IMR-90 (cell line): Measurements from ENCODE around the gene FXYD5. TPM values are rescaled to one million over a fixed set of nuclear protein-coding genes. Genes with fewer than 3 reads are reported as not detected.

Experiments
- ATAC-seq: fragments of 200-7000 bp; cut with Tn5 transposase; 2 replicates; pipeline ENCODE4 v1.9.1; 2020; ENCODE audit warnings: low read depth, mild to moderate bottlenecking, moderate library complexity
- BruUV-seq: library from RNA; stranded (reverse); fragments of 400-500 nt; replicated peaks from 2 replicates; lab custom pipeline; 2021; lab: Mats Ljungman, UMichigan
- CTCF ChIA-PET: fragments of 300-600 bp; formaldehyde crosslinking; extraction: SDS; loops from one replicate; lab custom pipeline; 2021; ENCODE audit warnings: antibody characterized with exemption; lab: Yijun Ruan, JAX
- POLR2A ChIA-PET: fragments of 300-600 bp; sonication (Branson Sonifier 250); formaldehyde crosslinking; loops from one replicate; lab custom pipeline; 2022; ENCODE audit warnings: antibody characterized with exemption; ENCODE audit not compliant: unreplicated experiment; lab: Charles Lee
- DNase-seq: peaks from one replicate; pipeline ENCODE4 v3.0.0; 2013
- H2AFZ ChIP-seq: replicated peaks from 2 replicates; pipeline ENCODE3; 2013; ENCODE audit warnings: low read length, mild to moderate bottlenecking; ENCODE audit not compliant: poor library complexity
- H2AK5ac ChIP-seq: 2 replicates; pipeline ENCODE4 v1.6.1; 2013; ENCODE audit warnings: low read depth, low read length, inconsistent platforms
- H2AK9ac ChIP-seq: replicated peaks from 2 replicates; pipeline ENCODE3; 2013; ENCODE audit warnings: mild to moderate bottlenecking, low read depth, low read length, moderate library complexity; ENCODE audit not compliant: poor library complexity
- H2BK120ac ChIP-seq: 2 replicates; pipeline ENCODE4 v1.6.1; 2013; ENCODE audit warnings: low read depth, low read length, inconsistent platforms
- H2BK15ac ChIP-seq: 3 replicates; pipeline ENCODE4 v1.6.1; 2013; ENCODE audit warnings: low read depth, low read length, inconsistent platforms
- H2BK20ac ChIP-seq: 2 replicates; pipeline ENCODE4 v1.6.1; 2013; ENCODE audit warnings: low read depth, mild to moderate bottlenecking, inconsistent platforms, low read length, moderate library complexity
- H2BK5ac ChIP-seq: 2 replicates; pipeline ENCODE4 v1.6.1; 2013; ENCODE audit warnings: mild to moderate bottlenecking, low read depth, low read length, inconsistent platforms; ENCODE audit not compliant: poor library complexity, severe bottlenecking
- H3K14ac ChIP-seq: replicated peaks from 2 replicates; pipeline ENCODE4 v1.6.1; 2013; ENCODE audit warnings: low read depth, low read length, inconsistent platforms
- H3K18ac ChIP-seq: 2 replicates; pipeline ENCODE4 v1.6.1; 2013; ENCODE audit warnings: low read depth, low read length, control low read depth
- H3K23ac ChIP-seq: 2 replicates; pipeline ENCODE4 v1.6.1; 2013; ENCODE audit warnings: low read depth, low read length, inconsistent platforms
- H3K27ac ChIP-seq: 2 replicates; pipeline ENCODE4 v1.5.1; 2013; ENCODE audit warnings: mild to moderate bottlenecking, control low read depth, low read length; ENCODE audit not compliant: insufficient read depth
- H3K27me3 ChIP-seq: 2 replicates; pipeline ENCODE4 v1.6.1; 2013; ENCODE audit warnings: low read length; ENCODE audit not compliant: control insufficient read depth, insufficient read depth
- H3K36me3 ChIP-seq: 2 replicates; pipeline ENCODE4 v1.6.1; 2013; ENCODE audit warnings: low read length, mixed read lengths; ENCODE audit not compliant: control insufficient read depth, insufficient read depth
- H3K4ac ChIP-seq: 2 replicates; pipeline ENCODE4 v1.6.1; 2013; ENCODE audit warnings: low read depth, low read length, inconsistent platforms
- H3K4me1 ChIP-seq: 2 replicates; pipeline ENCODE4 v1.6.1; 2013; ENCODE audit warnings: low read length, mixed read lengths; ENCODE audit not compliant: control insufficient read depth, insufficient read depth
- H3K4me2 ChIP-seq: 2 replicates; pipeline ENCODE4 v1.6.1; 2013; ENCODE audit warnings: low read depth, mild to moderate bottlenecking, control low read depth, low read length, moderate library complexity
- H3K4me3 ChIP-seq: 2 replicates; pipeline ENCODE4 v1.5.1; 2013; ENCODE audit warnings: low read depth, mild to moderate bottlenecking, control low read depth, low read length, moderate library complexity; ENCODE audit not compliant: insufficient read depth
- H3K56ac ChIP-seq: 2 replicates; pipeline ENCODE4 v1.6.1; 2013; ENCODE audit warnings: low read length, inconsistent platforms; ENCODE audit not compliant: insufficient read depth; ENCODE audit errors: extremely low read depth
- H3K79me1 ChIP-seq, 2 experiments: 2 replicates each; pipeline ENCODE4 v1.6.1; 2013; ENCODE audit warnings: low read length in 2 of 2, inconsistent platforms in 1 of 2, low read depth in 1 of 2
- H3K9ac ChIP-seq: 2 replicates; pipeline ENCODE4 v1.6.1; 2013; ENCODE audit warnings: low read depth, low read length, control low read depth
- H3K9me1 ChIP-seq: 2 replicates; pipeline ENCODE4 v1.6.1; 2013; ENCODE audit warnings: low read length, inconsistent platforms; ENCODE audit not compliant: insufficient read depth
- H3K9me3 ChIP-seq: 2 replicates; pipeline ENCODE4 v1.6.1; 2013; ENCODE audit warnings: low read length; ENCODE audit not compliant: control insufficient read depth, insufficient read depth
- H4K20me1 ChIP-seq: 2 replicates; pipeline ENCODE4 v1.6.1; 2013; ENCODE audit warnings: low read length, inconsistent platforms; ENCODE audit not compliant: insufficient read depth
- H4K5ac ChIP-seq: 2 replicates; pipeline ENCODE4 v1.6.1; 2013; ENCODE audit warnings: mild to moderate bottlenecking, low read depth, low read length, control low read depth
- H4K8ac ChIP-seq, 2 experiments: 2 replicates each; pipeline ENCODE4 v1.6.1; 2013; ENCODE audit warnings: low read depth in 2 of 2, low read length in 2 of 2, control low read depth in 1 of 2, inconsistent platforms in 1 of 2
- H4K91ac ChIP-seq: 2 replicates; pipeline ENCODE4 v1.6.1; 2013; ENCODE audit warnings: low read depth, low read length, inconsistent platforms; ENCODE audit not compliant: insufficient read depth
- CEBPB ChIP-seq: IDR thresholded peaks from 2 replicates; pipeline ENCODE4 v1.6.1; 2012; ENCODE audit warnings: low read depth, low read length, improper control_type of control experiment
- CHD1 ChIP-seq: IDR thresholded peaks from 2 replicates; pipeline ENCODE4 v1.6.1; 2012; ENCODE audit warnings: low read depth, low read length, improper control_type of control experiment
- CTCF ChIP-seq: conservative IDR thresholded peaks from 2 replicates; pipeline ENCODE4 v1.5.1; 2012; ENCODE audit warnings: mild to moderate bottlenecking, low read depth, low read length, improper control_type of control experiment
- ELK1 ChIP-seq: fragments of 150-350 bp; IDR thresholded peaks from 2 replicates; pipeline ENCODE4 v1.6.1; 2016; ENCODE audit warnings: low read depth, mild to moderate bottlenecking, low read length, moderate library complexity, borderline replicate concordance
- MXI1 ChIP-seq: IDR thresholded peaks from 2 replicates; pipeline ENCODE4 v1.6.1; 2012; ENCODE audit warnings: low read depth, mild to moderate bottlenecking, low read length, moderate library complexity, borderline replicate concordance
- POLR2A ChIP-seq: IDR thresholded peaks from 2 replicates; pipeline ENCODE4 v1.6.1; 2012; ENCODE audit warnings: mild to moderate bottlenecking, low read depth, low read length
- RCOR1 ChIP-seq: IDR thresholded peaks from 2 replicates; pipeline ENCODE4 v1.6.1; 2012; ENCODE audit warnings: mild to moderate bottlenecking, low read length, improper control_type of control experiment; ENCODE audit not compliant: insufficient replicate concordance
- SMC3 ChIP-seq: fragments of 150-350 bp; IDR thresholded peaks from 2 replicates; pipeline ENCODE4 v1.6.1; 2016; ENCODE audit warnings: low read depth, mild to moderate bottlenecking, antibody characterized with exemption, low read length, moderate library complexity
- USF2 ChIP-seq: fragments of 150-350 bp; IDR thresholded peaks from 2 replicates; pipeline ENCODE4 v1.6.1; 2017; ENCODE audit warnings: mild to moderate bottlenecking, antibody characterized with exemption, low read length, low read depth
- WGBS, 2 experiments: methylation state at CpG; one replicate each; pipeline versions ENCODE4 v1.1.5 to v1.1.7; 2013; ENCODE audit warnings: missing lambda C conversion rate in 2 of 2; ENCODE audit not compliant: insufficient read length in 1 of 2; ENCODE audit errors: extremely low coverage in 2 of 2; 5-methylcytosine and 5-hydroxymethylcytosine counted together
- dilution Hi-C: fragments of 300-500 bp; cut with HindIII; formaldehyde crosslinking; loops from one replicate; pipeline ENCODE4 v1.14.3; 2018; ENCODE audit warnings: low sequenced_read_pairs; ENCODE audit not compliant: unreplicated experiment
- in situ Hi-C: fragments of 300-500 bp; cut with MboI; formaldehyde crosslinking; loops from 3 replicates; pipeline ENCODE4 v1.14.3; 2019; ENCODE audit warnings: low sequenced_read_pairs, inconsistent platforms, mixed read lengths
- intact Hi-C: fragments of 100-400 bp; cut with micrococcal nuclease; formaldehyde crosslinking; loops from 2 replicates; pipeline ENCODE4 v1.10.0; 2022
- polyA plus RNA-seq, 3 experiments: library from polyadenylated mRNA; depleted of rRNA; stranded (reverse); fragments of >200 nt; gene quantifications; 2 replicates each; pipeline ENCODE4 v1.2.3, GENCODE V29; 2012; ENCODE audit warnings: low replicate concordance in 1 of 3
- total RNA-seq: library from RNA; depleted of rRNA; stranded (reverse); fragments of >200 nt; gene quantifications from 2 replicates; pipeline ENCODE4 v1.2.3, GENCODE V29; 2012

The FXYD5 gene
- total and polyA plus RNA-seq, 2 of the 4 experiments (the other 2 are of a cell fraction), result 53.6 to 245 TPM

GRCh38 chr19:35125270-35125717 lies 29.2 kb upstream of the FXYD5 start:
- Histone ChIP-seq H3K9ac (no peak overlapping the region), H3K9me1 (peaks cover 7% of the 10 kb centered on the region; the same call in 1 of the 2 replicates), H3K4ac (peak overlapping the region; percentile 79; the same call in 1 of the 2 replicates), H3K23ac (no peak overlapping the region), H3K79me1 (0 out of 4 replicates have a peak, but pooled peaks cover 0 to 7% of the 10 kb centered on the region in 2 experiments), H3K9me3 (no peaks in the 10 kb centered on the region), H3K27me3 (peaks cover 6% of the 10 kb centered on the region; the same call in 1 of the 2 replicates), H2AK5ac (no peak overlapping the region), H3K4me1 (peaks cover 2% of the 10 kb centered on the region; the same call in 1 of the 2 replicates), H4K8ac (peak overlapping the region; percentile 87 to 94; a peak in 2 of 4 replicates), H3K4me3 (no peak overlapping the region), H3K14ac (no peak overlapping the region), H3K56ac (no peak overlapping the region), H2AFZ (no peak overlapping the region), H4K20me1 (no peaks in the 10 kb centered on the region), H2BK5ac (no peak overlapping the region), H4K91ac (no peak overlapping the region), H2BK120ac (no peak overlapping the region), H4K5ac (no peak overlapping the region), H2BK15ac (no peak overlapping the region), H2BK20ac (no peak overlapping the region), H2AK9ac (peak overlapping the region; percentile 83), H3K18ac (no peak overlapping the region), H3K4me2 (no peak overlapping the region), H3K27ac (no peak overlapping the region), H3K36me3 (no peaks in the 10 kb centered on the region)
- dilution Hi-C loops, result no loop called here
- in situ Hi-C loops, result no loop called here
- TF ChIP-seq CHD1 (no peak), CTCF (no peak), MXI1 (no peak), CEBPB (no peak), ELK1 (no peak), SMC3 (no peak), POLR2A (no peak), USF2 (no peak), RCOR1 (no peak)
- 59% methylated on average over 6 of the region's 19 CpGs; no CpG with 5 or more reads in 1 of the 2 experiments for WGBS, 2 experiments
- DNase-seq (no peak), ATAC-seq (no peak)
- BruUV-seq, result no TSS peak
- ChIA-PET CTCF (no interaction called here), POLR2A (no interaction called here)
- intact Hi-C loops, result no loop called here
